ENCODE data around the gene TMPRSS7. TPM values are rescaled to one million over a fixed set of nuclear protein-coding genes. Genes with fewer than 3 reads are reported as not detected.
A peak's percentile ranks its signal among the peaks of the same experiment; 100 is the strongest.

TMPRSS7 gene
- total RNA-seq, 3 donors from 2014 or later = 0.12 TPM; not detected in 2

DNA sequence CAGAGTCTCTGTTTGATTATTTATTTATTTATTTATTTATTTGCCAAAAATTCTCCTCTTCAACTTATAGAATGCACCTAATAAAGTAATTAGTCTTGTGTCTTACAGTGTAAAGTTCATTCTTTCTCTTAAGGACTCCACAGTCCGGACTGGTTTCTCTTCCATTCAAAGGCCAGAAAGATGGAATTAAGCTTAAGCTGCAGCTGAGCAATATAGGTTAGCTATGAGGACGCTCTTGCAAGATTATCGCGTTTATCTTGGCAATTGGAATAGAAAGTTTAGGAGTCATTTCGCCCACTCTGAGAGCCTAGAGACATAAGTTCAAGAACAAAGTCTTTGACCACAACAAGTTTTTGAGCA, 20.8 kb upstream of the TMPRSS7 start:
- ATAC-seq (peak; percentile 24), DNase-seq (no peak)
- Histone ChIP-seq H3K4me3 (no peak overlapping the region), H3K9me3 (no peaks in the 10 kb centered on the region), H3K4me1 (ENCODE audit: low read depth) (peaks cover 2% of the 10 kb centered on the region), H3K36me3 (ENCODE audit: low read depth) (no peaks in the 10 kb centered on the region)
- TF ChIP-seq, protein P1, sequence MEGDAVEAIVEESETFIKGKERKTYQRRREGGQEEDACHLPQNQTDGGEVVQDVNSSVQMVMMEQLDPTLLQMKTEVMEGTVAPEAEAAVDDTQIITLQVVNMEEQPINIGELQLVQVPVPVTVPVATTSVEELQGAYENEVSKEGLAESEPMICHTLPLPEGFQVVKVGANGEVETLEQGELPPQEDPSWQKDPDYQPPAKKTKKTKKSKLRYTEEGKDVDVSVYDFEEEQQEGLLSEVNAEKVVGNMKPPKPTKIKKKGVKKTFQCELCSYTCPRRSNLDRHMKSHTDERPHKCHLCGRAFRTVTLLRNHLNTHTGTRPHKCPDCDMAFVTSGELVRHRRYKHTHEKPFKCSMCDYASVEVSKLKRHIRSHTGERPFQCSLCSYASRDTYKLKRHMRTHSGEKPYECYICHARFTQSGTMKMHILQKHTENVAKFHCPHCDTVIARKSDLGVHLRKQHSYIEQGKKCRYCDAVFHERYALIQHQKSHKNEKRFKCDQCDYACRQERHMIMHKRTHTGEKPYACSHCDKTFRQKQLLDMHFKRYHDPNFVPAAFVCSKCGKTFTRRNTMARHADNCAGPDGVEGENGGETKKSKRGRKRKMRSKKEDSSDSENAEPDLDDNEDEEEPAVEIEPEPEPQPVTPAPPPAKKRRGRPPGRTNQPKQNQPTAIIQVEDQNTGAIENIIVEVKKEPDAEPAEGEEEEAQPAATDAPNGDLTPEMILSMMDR (IDR thresholded peaks at IDR 0.05) = no peak
- intact Hi-C loops (cut with DNase I, micrococcal nuclease) = no loop called here

DNA sequence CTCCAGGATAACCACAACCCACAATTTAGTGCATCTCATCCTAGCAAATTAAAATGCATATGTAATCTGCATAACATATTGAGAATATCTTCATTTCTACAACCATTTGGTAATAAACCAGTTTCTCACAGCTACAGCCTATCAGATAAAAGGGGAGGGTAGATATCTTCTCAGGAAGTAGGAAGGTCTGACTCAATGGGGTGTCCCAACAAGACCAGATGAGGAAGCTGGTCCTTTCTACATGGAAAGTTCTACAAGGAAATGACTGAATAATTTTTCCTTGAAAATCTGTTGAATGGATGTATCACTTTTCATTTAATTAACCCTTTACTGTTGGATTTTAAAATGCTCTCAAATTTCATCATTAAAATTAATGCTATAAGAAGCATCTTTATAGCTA, 17.4 kb upstream of the TMPRSS7 start:
- intact Hi-C loops (cut with DNase I, micrococcal nuclease) = no loop called here
- DNase-seq = no peak
- H3K9me3 ChIP-seq = no peaks in the 10 kb centered on the region
- peaks cover 2% of the 10 kb centered on the region for H3K4me1 ChIP-seq (ENCODE audit: low read depth)
- no peaks in the 10 kb centered on the region for H3K36me3 ChIP-seq (ENCODE audit: low read depth)
- H3K4me3 ChIP-seq = no peak overlapping the region
- no peak for ATAC-seq
- TF ChIP-seq, protein P1 (IDR thresholded peaks at IDR 0.05) = no peak

DNA sequence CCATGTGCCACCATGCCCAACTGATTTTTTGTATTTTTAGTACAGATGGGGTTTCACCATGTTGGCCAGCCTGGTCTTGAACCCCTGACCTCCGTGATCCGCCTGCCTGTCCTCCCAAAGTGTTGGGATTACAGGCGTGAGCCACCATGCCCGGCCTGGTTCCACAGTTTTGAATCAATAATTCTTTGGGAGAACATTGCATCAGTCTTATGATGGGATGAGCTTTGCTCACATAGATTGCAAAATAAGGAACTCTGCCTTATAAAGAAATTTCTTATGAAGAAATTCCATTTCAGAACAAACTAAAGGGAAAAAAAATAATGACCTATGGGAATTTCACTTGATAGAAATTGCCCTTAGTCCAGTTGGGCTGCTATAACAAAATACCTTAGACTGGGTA, 15.8 kb upstream of the TMPRSS7 start:
- Histone ChIP-seq H3K4me3 (no peak overlapping the region), H3K9me3 (no peaks in the 10 kb centered on the region), H3K4me1 (ENCODE audit: low read depth) (peaks cover 1% of the 10 kb centered on the region), H3K36me3 (ENCODE audit: low read depth) (no peaks in the 10 kb centered on the region)
- TF ChIP-seq, protein P1 (IDR thresholded peaks at IDR 0.05) = no peak
- intact Hi-C loops (cut with DNase I, micrococcal nuclease) = no loop called here
- ATAC-seq (no peak), DNase-seq (no peak)

DNA sequence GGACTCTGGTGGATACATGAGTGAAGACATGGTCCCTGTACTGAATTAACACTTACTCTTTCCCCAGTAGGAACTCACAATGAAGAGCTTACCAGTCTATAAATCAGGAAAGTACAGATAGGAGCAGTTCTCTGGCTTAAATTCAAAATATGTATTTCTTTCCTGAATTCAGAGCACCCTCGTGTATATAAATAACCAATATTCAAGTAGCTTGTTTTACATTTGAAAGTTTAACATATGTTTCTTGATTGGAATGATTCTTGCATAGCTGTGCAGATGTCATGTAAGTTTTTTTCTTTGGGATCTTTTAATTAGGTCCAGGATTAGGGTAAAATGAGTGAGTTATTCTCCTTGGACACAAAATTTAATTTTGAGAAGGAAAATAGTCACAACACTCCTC, 14.8 kb upstream of the TMPRSS7 start:
- no peak overlapping the region for H3K4me3 ChIP-seq
- intact Hi-C loops (cut with DNase I, micrococcal nuclease) = no loop called here
- H3K36me3 ChIP-seq (ENCODE audit: low read depth) = no peaks in the 10 kb centered on the region
- no peaks in the 10 kb centered on the region for H3K9me3 ChIP-seq
- ATAC-seq = no peak
- H3K4me1 ChIP-seq (ENCODE audit: low read depth) = no peaks in the 10 kb centered on the region
- no peak for DNase-seq
- TF ChIP-seq, protein P1 (IDR thresholded peaks at IDR 0.05) = no peak

DNA sequence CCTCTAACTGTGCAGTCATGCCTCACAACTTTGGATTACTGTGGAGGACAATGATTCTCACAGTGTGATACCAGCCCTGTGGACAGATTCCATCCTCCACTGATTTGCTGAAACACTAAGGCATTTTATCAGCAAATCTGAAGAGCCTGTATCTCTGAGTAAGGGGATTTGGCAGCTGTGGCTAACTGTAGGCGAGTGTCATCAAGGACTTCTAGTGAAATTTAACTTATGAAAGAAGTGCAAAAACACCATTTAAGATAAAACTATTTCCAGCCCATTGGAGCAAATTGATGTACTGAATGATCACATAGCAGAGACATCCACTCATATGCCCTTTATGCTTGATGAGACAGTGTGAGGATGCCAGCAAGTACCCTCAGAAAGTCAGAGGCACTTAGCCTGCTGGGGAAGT, 13.9 kb upstream of the TMPRSS7 start:
- Histone ChIP-seq H3K9me3 (no peaks in the 10 kb centered on the region), H3K4me1 (ENCODE audit: low read depth) (no peaks in the 10 kb centered on the region), H3K4me3 (no peak overlapping the region), H3K36me3 (ENCODE audit: low read depth) (no peaks in the 10 kb centered on the region)
- ATAC-seq (no peak), DNase-seq (no peak)
- intact Hi-C loops (cut with DNase I, micrococcal nuclease) = no loop called here
- TF ChIP-seq, protein P1 (IDR thresholded peaks at IDR 0.05) = no peak

DNA sequence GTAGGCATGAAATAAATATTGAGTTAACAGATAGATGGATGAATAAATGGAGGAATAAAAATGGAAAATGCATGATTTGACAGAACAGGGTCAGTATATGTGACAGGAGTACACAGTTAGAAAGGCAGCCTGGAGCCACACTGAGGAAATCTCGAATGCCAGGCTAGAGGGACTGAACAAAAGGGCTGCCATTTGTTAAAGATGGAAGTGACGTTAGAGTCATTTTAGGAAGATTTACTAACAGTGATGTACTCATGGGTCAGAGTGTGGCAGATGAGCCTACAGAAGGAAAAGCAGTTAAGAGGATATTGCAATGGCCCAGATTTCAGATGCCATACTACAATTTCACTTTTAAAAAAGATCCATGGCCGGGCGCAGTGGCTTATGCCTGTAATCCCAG, 7.4 kb upstream of the TMPRSS7 start:
- no peak for ATAC-seq
- Histone ChIP-seq H3K4me1 (ENCODE audit: low read depth) (no peaks in the 10 kb centered on the region), H3K4me3 (no peak overlapping the region), H3K9me3 (no peaks in the 10 kb centered on the region), H3K36me3 (ENCODE audit: low read depth) (no peaks in the 10 kb centered on the region)
- intact Hi-C loops (cut with DNase I, micrococcal nuclease) = no loop called here
- TF ChIP-seq, protein P1 (IDR thresholded peaks at IDR 0.05) = no peak
- no peak for DNase-seq
